Neuron (in vitro differentiated cells): ENCODE data around the gene NME5.
A peak's percentile ranks its signal among the peaks of the same experiment; 100 is the strongest.
"Not testable (repeated sequence)": the region's sequence is repeated elsewhere in the genome, so short reads cannot be mapped to it uniquely, and the experiment has no call there.

ENCODE experiments used
- H2AFZ ChIP-seq: one replicate; pipeline ENCODE4 v1.6.1; 2013; ENCODE audit warnings: low read depth, mild to moderate bottlenecking, inconsistent platforms, low read length, moderate library complexity
- H3K27me3 ChIP-seq: one replicate; pipeline ENCODE4 v1.6.1; 2013; ENCODE audit warnings: low read length; ENCODE audit not compliant: insufficient read depth
- H3K36me3 ChIP-seq: one replicate; pipeline ENCODE4 v1.6.1; 2013; ENCODE audit warnings: low read length; ENCODE audit not compliant: insufficient read depth
- H3K4me1 ChIP-seq: one replicate; pipeline ENCODE4 v1.6.1; 2013; ENCODE audit warnings: low read length; ENCODE audit not compliant: insufficient read depth
- H3K4me3 ChIP-seq: 2 replicates; pipeline ENCODE4 v1.5.1; 2013; ENCODE audit warnings: mild to moderate bottlenecking, low read length, moderate library complexity
- H3K9me3 ChIP-seq: one replicate; pipeline ENCODE4 v1.6.1; 2013; ENCODE audit warnings: low read length

Gene NME5

DNA sequence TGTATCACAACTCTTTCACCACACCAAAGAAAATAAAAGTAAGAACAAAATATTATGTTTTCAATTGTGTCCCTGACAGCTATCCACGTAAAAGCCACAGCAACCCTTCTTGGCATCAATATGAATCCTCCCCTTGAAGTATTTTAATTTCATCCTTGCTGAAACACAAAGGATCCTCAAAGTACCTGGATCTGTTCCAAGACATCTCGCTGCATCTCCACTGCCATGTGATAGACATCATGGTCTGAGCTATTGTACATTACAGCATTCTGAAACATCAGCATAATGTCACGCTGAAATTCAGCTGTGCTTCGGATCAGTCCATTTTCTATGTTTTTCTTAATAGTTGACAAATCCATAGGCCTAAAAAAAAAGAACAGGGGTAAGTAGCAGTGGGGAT is 21.5 kb upstream of the NME5 start:
- Histone ChIP-seq H3K9me3 (no peaks in the 10 kb centered on the region), H3K36me3 (peaks cover 91% of the 10 kb centered on the region)

DNA sequence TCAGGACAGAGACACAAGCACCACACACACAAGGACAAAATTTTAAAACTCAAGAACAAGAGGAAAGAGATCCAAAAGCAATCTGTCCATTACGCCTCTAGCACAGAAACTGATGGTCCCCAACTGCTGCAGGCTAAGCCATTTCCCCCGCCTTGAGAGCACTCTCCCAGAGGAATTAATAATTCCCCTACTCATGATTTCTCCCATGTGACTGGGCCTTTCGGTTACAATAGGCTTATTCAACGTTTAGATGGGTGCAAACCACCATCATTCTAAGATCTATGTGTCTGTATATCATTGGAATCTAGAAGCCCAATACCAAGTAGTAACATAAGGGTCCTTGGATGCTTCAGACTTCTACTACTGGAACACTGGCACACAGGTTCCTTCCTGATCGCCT is 20.4 kb upstream of the NME5 start:
- H3K9me3 ChIP-seq, result no peaks in the 10 kb centered on the region
- H3K4me1 ChIP-seq, result no peaks in the 10 kb centered on the region
- H2AFZ ChIP-seq, result no peak overlapping the region
- peaks cover 81% of the 10 kb centered on the region for H3K36me3 ChIP-seq
- no peaks in the 10 kb centered on the region for H3K27me3 ChIP-seq
- no peak overlapping the region for H3K4me3 ChIP-seq

More for the DNA sequence above, 21.5 kb upstream of the NME5 start:
- Histone ChIP-seq H3K4me3 (no peak overlapping the region), H2AFZ (no peak overlapping the region), H3K27me3 (no peaks in the 10 kb centered on the region), H3K4me1 (no peaks in the 10 kb centered on the region)

DNA sequence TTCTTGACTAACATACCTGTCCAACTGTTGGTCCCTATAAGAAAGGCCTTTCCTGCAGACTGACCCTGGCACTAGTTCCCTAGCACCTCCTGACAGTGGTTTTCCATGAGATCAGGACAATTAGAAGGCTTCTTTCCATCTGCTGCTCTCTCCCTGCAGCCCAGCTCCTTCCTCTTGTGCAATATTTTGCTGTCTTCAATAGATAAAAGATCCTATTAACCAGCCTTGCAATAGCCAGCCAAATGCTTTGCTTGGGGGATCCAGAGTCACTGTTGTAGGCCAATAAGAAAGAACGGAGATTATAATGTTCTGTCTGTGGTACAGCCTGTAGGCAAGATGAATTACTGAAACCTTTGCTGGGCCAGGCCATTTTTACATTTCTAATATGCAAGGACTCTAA is 18.4 kb upstream of the NME5 start:
- H3K4me3 ChIP-seq, result no peak overlapping the region
- H2AFZ ChIP-seq, result no peak overlapping the region
- H3K27me3 ChIP-seq, result no peaks in the 10 kb centered on the region
- no peaks in the 10 kb centered on the region for H3K9me3 ChIP-seq
- H3K36me3 ChIP-seq, result peaks cover 61% of the 10 kb centered on the region
- H3K4me1 ChIP-seq, result no peaks in the 10 kb centered on the region

DNA sequence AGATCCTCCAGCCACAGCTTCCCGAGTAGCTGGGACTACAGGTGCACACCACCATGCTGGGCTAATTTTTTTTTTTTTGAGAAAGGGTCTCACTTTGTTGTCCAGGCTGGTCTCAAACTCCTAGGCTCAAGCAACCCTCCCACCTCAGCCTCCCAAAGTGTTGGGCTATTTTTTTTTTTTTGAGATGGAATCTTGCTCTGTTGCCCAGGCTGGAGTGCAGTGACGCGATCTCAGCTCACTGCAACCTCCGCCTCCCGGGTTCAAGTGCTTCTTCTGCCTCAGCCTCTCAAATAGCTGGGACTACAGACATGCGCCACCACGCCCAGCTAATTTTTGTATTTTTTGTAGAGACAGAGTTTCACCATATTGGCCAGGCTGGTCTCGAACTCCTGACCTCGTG is 16.7 kb upstream of the NME5 start:
- H3K4me3 ChIP-seq, H3K27me3 ChIP-seq, H2AFZ ChIP-seq, H3K4me1 ChIP-seq, H3K9me3 ChIP-seq: not testable (repeated sequence)
- peaks cover 46% of the 10 kb centered on the region for H3K36me3 ChIP-seq

DNA sequence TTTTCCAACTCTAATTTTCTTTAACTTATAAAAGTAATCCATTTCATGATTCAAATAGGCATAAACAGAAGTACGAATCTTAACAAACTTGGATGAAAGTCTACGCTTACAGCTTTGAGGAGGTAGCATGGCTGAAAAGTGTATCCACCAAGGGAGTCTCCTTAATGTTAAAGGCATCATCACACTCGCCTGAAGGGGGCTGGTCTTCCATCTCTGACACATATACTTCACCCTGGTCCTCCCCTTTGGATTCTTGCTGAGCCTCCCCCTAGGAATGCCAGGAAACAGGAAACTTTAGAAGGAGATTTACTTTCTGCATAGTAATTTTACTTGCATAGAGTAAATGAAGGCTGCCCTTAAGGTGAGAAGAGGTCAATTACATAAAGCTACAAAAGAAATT is 10.3 kb upstream of the NME5 start:
- Histone ChIP-seq H2AFZ (no peak overlapping the region), H3K4me1 (no peaks in the 10 kb centered on the region), H3K9me3 (no peaks in the 10 kb centered on the region), H3K27me3 (no peaks in the 10 kb centered on the region), H3K4me3 (no peak overlapping the region), H3K36me3 (no peaks in the 10 kb centered on the region)

DNA sequence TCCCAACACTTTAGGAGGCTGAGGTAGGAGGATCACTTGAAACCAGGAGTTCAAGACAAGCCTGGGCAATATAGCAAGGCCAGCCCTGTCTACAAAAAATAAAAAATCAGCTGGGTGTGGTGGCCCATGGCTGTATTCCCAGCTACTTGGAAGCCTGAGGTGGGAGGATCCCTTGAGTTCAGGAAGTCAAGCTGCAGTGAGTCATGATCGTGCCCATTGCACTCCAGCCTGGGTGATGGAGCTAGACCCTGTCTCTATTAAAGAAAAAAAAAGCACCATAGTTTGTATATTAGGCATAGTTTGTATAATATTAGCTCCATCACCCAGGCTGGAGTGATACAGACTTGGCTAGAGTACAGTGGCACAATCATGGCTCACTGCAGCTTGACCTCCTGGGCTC is 9.6 kb upstream of the NME5 start:
- Histone ChIP-seq H3K9me3 (no peaks in the 10 kb centered on the region), H3K4me1 (no peaks in the 10 kb centered on the region), H3K4me3 (no peak overlapping the region), H2AFZ (no peak overlapping the region), H3K27me3 (no peaks in the 10 kb centered on the region), H3K36me3 (no peaks in the 10 kb centered on the region)

DNA sequence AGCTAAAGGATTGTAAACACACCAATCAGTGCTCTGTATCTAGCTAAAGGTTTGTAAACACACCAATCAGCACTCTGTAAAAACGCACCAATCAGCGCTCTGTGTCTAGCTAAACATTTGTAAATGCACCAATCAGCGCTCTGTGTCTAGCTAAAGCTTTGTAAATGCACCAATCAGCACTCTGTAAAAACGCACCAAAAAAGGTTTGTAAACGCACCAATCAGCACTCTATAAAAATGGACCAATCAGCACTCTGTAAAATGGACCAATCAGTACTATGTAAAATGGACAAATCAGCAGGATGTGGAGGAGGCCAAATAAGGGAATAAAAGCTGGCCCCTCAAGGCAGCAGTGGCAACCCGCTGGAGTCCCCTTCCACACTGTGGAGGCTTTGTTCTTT is 4.3 kb upstream of the NME5 start:
- H3K4me3 ChIP-seq, H3K9me3 ChIP-seq, H2AFZ ChIP-seq, H3K36me3 ChIP-seq, H3K27me3 ChIP-seq, H3K4me1 ChIP-seq: not testable (repeated sequence)

DNA sequence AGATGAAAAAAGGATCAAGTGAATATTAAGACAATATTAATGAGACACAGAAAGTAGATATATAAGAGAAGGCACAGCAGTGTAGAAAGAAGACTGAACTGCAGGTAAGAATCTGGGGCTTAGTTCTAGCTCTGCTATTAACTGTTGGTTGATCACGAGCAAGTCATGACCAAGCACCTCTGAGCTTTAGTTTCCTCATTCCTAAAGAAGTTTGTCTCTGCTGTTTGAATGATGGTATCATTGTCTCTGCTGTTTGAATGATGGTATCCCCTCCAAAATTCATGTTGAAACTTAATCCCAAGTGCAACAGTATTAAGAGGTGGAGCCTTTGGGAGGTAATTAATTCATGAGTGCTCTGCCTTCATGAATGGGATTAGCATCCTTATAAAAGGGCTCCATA is 2.5 kb upstream of the NME5 start:
- H3K36me3 ChIP-seq, result no peaks in the 10 kb centered on the region
- H2AFZ ChIP-seq, result no peak overlapping the region
- H3K4me3 ChIP-seq, result no peak overlapping the region
- H3K4me1 ChIP-seq, result peaks cover 12% of the 10 kb centered on the region
- H3K9me3 ChIP-seq, result no peaks in the 10 kb centered on the region
- no peaks in the 10 kb centered on the region for H3K27me3 ChIP-seq

DNA sequence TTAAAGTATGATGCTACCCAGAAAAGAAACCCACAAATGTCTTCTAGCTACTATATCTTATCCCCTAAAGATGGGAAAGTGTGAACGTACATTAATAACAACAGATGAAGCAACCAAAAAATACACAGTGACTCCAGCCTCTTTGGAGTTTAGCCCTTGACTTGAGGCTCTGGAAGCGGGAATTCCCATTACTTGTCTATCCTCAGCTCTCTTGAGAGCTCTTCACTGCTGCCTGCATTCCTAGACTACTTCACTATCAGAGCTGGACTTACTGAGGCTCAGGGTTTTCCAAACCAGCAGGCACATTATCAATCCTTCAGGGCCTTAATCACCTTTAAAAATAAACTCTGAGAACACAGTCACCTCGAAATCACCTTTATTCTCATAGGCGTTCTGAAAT is 1.0 kb upstream of the NME5 start:
- no peaks in the 10 kb centered on the region for H3K9me3 ChIP-seq
- no peaks in the 10 kb centered on the region for H3K27me3 ChIP-seq
- no peak overlapping the region for H2AFZ ChIP-seq
- no peak overlapping the region for H3K4me3 ChIP-seq
- no peaks in the 10 kb centered on the region for H3K36me3 ChIP-seq
- peaks cover 12% of the 10 kb centered on the region for H3K4me1 ChIP-seq

DNA sequence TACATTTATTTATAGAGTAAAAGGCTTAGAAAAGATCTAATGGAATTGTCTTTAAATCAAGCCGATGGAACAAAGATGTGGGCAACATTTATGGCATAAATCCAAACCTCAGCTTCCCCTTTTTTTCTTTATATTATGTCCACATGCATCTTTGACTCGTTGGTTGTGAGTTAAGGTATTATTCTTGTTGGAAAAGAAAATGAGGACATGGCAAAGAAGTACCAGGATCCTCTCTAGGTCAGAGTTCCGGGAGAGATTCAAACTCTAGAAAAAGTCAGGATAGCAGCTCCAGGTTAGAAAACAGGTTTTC is 508 bp upstream of the NME5 start:
- no peaks in the 10 kb centered on the region for H3K27me3 ChIP-seq
- H3K9me3 ChIP-seq, result no peaks in the 10 kb centered on the region
- H3K4me1 ChIP-seq, result peaks cover 12% of the 10 kb centered on the region
- H2AFZ ChIP-seq, result peak overlapping the region; percentile 98
- peak overlapping the region; percentile 99 for H3K4me3 ChIP-seq
- no peaks in the 10 kb centered on the region for H3K36me3 ChIP-seq

DNA sequence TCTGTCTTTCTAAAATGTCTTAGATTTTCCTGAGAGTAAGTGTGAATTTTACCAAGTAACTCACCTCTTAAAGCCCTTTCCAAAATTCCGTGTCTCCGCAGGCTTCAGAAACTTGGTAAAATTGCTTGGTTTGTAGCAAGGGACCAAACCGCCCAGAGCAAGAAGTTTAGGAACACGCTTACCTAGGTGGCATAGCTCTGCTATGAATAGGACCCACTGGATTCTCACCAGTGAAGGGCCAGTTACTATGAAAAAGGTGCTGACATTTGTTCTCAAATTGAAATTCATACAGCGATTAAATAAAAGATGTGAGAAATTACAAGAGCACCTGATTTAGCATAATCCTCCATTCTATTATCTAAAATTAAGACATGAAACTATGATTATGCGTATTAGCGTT is 6.7 kb downstream of the NME5 start:
- Histone ChIP-seq H3K9me3 (no peaks in the 10 kb centered on the region), H3K4me3 (no peak overlapping the region), H2AFZ (no peak overlapping the region), H3K27me3 (no peaks in the 10 kb centered on the region), H3K4me1 (no peaks in the 10 kb centered on the region), H3K36me3 (no peaks in the 10 kb centered on the region)

DNA sequence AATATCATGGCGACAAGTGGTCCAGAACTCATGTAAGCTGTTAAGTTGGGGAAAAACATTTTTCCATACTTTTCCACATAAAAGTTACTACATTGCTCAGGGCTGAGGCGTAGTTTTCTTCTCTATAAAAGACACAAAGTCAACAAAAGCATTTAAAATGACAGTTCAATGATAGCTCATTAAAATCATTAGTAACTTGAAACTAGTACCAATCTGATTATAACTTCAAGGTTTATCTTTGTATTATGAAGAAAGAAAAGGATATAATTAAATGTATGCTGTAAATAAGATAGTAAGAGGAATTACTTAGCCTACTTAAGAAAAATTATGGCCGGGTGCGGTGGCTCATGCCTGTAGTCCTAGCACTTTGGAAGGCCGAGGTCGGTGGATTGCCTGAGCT is 9.9 kb downstream of the NME5 start:
- H3K27me3 ChIP-seq, result no peaks in the 10 kb centered on the region
- no peak overlapping the region for H3K4me3 ChIP-seq
- no peaks in the 10 kb centered on the region for H3K9me3 ChIP-seq
- H3K36me3 ChIP-seq, result no peaks in the 10 kb centered on the region
- no peaks in the 10 kb centered on the region for H3K4me1 ChIP-seq
- no peak overlapping the region for H2AFZ ChIP-seq

DNA sequence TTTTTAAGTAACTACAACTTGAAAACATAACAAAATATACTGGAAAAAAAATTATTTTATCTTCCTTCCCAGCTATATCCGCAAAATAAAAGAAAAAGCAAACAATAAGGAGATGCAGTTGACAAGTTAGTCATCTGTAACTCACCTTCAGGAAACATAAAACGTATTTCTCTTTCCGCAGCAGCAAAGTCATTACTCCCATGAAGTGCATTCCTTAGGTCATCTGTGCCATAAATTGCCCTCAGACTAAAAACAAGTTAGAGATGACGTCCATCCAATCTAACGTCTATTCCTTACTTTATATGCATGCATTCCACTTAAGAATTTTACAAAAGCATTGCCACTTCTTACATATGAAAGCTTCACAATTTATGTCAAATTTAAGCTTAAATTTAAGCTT is 10.9 kb downstream of the NME5 start:
- H3K36me3 ChIP-seq, result no peaks in the 10 kb centered on the region
- H3K9me3 ChIP-seq, result no peaks in the 10 kb centered on the region
- no peaks in the 10 kb centered on the region for H3K27me3 ChIP-seq
- no peak overlapping the region for H2AFZ ChIP-seq
- H3K4me3 ChIP-seq, result no peak overlapping the region
- H3K4me1 ChIP-seq, result no peaks in the 10 kb centered on the region

DNA sequence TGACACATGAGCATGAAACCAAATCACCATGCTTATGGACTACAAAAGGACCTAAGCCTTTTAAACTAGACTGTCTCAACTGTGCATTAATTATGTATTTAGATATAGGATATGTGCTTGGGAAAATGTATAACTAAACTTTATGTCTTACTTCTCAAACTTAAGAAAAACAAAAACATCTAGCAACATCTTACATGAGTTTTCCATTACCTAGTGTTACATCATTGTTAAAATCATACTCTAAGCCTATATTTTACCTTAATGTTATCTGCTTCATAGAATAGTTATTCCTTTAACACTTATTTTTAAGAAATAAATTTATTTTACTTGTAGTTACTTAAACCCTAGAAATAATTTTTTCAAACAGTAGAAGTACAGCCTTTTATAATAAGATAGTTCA is 24.0 kb downstream of the NME5 start:
- Histone ChIP-seq H3K4me1 (peaks cover 5% of the 10 kb centered on the region), H3K9me3 (no peaks in the 10 kb centered on the region), H2AFZ (no peak overlapping the region), H3K4me3 (no peak overlapping the region), H3K36me3 (no peaks in the 10 kb centered on the region), H3K27me3 (no peaks in the 10 kb centered on the region)

DNA sequence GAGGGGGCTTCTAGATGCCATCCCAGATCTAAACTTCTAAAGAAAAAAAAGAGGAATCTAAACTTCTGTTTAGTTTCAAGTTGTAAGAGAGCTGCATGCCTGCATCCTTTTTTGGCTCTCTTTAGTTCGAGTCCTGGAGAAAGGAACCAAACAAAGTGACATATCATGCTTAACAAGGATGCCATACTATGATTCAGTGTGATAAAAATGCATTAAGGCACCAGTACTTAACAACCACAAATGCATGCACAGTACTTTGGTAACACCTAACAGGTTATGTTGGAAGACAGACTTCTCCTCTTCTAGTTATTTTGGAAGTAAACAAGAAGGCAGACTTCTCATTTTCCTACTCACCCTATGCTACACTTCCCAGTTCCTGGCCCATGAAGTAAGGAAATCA is 27.3 kb downstream of the NME5 start:
- no peaks in the 10 kb centered on the region for H3K36me3 ChIP-seq
- no peak overlapping the region for H3K4me3 ChIP-seq
- no peaks in the 10 kb centered on the region for H3K9me3 ChIP-seq
- H2AFZ ChIP-seq, result no peak overlapping the region
- H3K4me1 ChIP-seq, result peaks cover 5% of the 10 kb centered on the region
- H3K27me3 ChIP-seq, result no peaks in the 10 kb centered on the region
